KBM-7 (cell line): ENCODE data around the gene REG1B.
A peak's percentile ranks its signal among the peaks of the same experiment; 100 is the strongest.

Experiments used
- DNase-seq: peaks from one replicate; pipeline ENCODE4 v3.0.0-alpha.2; 2015
- in situ Hi-C: fragments of 300-500 bp; cut with MboI; formaldehyde crosslinking; loops from 2 replicates; pipeline ENCODE4 v1.14.3; 2020; ENCODE audit warnings: low sequenced_read_pairs, low pct_unique_long_range_greater_than_20kb, mixed read lengths

REG1B gene

GRCh38 chr2:79087785-79088364 is at the start of gene REG1B:
Gene REG1B, minus strand, starts transcription at chr2:79087993. Its CDS starts 381 bp downstream, at chr2:79087612.
- DNase-seq, result no peak
- in situ Hi-C loops, result no loop called here

DNA sequence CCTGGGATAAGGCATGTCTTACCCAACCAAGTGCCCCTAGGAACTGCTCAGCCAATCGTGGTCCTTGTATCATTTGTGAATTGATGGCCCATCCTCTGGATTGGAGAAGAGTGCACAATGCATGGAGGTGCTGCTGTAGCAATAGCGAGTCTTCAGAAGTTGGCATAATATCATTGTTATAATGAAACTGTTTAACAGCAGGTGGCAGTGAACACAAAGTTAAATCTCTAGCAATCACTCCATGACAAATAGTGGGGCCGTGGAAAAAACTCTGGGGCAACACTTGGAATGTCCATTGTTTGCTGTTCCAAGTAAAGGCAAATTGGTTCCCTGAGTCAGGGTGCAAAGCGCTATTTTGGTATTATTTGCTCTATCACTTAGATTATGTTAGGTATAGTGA is 43.9 kb upstream of the REG1B start:
- in situ Hi-C loops, result no loop called here
- DNase-seq, result no peak

- in situ Hi-C loops, result no loop called here
- no peak for DNase-seq
Measured at GRCh38 chr2:79129804-79130203, 42.0 kb upstream of the REG1B start.

GRCh38 chr2:79129260-79129659 is 41.5 kb upstream of the REG1B start:
- in situ Hi-C loops, result no loop called here
- DNase-seq, result no peak

DNA sequence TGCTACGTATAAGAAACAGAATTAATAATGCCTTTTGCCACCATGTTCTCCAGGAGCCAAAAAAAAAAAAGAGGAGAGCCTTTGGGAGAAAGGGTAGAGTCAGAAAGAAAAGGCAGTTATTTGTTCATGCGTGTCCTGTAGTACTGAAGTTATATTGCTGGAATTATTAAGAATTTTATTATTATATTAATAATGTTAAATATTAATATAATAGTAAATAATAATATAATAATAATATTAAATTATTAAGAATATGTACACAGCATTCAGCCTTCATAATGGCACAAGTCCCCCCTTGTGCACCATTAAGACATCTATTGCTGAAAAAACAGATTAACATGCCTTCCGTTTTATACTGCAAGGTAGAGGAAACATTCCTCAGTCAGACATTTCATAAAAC is 40.6 kb upstream of the REG1B start:
- no peak for DNase-seq
- in situ Hi-C loops, result no loop called here

- in situ Hi-C loops, result no loop called here
- no peak for DNase-seq
Measured at GRCh38 chr2:79125721-79125985, 37.9 kb upstream of the REG1B start.

GRCh38 chr2:79124907-79125720 is 37.3 kb upstream of the REG1B start:
- in situ Hi-C loops, result no loop called here
- DNase-seq, result no peak

DNA sequence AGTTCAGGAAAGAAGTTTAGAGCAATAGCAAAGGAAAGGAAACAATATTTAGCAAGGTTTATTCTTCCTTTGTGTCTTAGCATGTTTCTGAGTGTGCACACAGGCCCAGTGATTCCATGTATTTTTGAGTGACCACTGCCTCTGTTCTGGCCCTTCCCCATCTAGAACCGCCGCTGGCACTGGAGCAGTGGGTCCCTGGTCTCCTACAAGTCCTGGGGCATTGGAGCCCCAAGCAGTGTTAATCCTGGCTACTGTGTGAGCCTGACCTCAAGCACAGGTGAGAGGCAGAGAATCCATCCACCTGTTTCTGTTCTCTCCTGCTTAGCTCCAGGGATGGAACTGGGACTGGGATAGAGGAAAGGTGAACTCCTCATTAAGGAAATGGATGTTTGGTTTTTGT is 34.9 kb upstream of the REG1B start:
- in situ Hi-C loops, result no loop called here
- DNase-seq, result no peak

- DNase-seq, result no peak
- in situ Hi-C loops, result no loop called here
Measured at GRCh38 chr2:79120194-79120713, 32.5 kb upstream of the REG1B start, which contains the start of gene REG1A. Gene REG1A, plus strand, starts transcription at chr2:79120488. Its CDS starts 374 bp downstream, at chr2:79120862.

DNA sequence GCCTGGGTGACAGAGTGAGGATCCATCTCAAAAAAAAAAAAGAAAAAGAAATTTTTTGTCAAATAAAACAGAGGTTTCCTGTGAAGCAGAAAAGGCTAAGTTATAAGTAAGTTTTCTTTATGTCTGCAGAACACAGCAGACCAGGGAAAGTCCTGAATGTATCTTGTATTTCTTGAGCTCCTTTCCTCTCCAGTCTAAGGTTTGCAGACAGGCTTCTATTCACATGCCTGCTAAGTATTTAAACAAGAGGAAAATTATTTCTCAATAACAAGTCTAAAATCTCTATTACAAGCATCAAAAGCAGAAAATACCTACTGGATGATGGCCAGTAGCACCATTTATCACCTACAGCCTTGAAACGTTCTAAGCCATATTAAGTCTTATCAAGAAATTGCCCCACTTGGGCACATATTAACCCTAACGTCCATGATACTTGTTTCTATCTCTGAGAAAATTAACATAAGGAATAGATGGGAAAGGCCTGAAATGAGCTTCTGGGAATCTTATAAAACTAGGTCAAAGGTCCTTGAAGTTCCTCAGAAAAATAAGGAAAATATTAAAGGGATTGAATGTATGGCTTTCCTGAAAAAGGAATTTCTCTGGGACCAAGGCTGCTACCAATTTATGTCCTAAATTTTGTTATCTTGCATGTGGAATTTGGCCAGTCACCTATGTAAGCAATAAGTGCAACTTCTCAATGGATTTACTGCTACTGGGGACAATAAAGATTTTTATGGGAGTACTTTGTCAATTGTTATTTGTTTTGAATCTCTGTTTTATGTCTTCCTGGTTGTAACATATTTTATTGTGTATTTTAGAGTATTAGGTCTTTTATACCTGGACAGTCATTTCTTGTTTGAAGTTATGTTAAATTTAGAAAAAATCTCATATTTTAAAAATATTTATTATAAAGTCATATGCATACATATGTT is 29.5 kb upstream of the REG1B start:
- in situ Hi-C loops, result no loop called here
- DNase-seq, result no peak

- in situ Hi-C loops, result no loop called here
Measured at GRCh38 chr2:79114797-79115494, 27.2 kb upstream of the REG1B start.

GRCh38 chr2:79112269-79112668 is 24.5 kb upstream of the REG1B start:
- no peak for DNase-seq
- in situ Hi-C loops, result no loop called here

More at GRCh38 chr2:79114797-79115494, 27.2 kb upstream of the REG1B start:
- DNase-seq, result no peak

DNA sequence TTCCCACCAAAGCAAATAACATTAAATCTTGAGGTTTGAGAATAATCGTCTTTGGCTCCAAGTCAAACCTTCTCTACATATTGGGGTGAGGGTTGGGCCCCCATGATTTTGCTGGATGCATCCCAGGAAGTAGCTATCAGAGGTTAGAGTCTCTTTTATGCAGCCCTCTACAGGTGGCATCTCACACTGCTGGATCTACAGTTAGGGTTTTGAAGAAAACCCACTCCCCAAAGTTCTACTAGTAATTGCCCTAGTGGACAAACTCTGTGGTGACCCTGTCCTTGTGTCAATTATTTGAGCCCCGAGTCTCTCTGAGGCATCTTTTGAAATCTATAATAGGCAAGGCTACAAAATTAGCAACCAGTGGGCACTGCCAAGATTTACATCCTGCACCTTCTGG is 17.5 kb upstream of the REG1B start:
- DNase-seq, result no peak
- in situ Hi-C loops, result no loop called here

GRCh38 chr2:79103214-79103613 is 15.4 kb upstream of the REG1B start:
- in situ Hi-C loops, result no loop called here
- no peak for DNase-seq

GRCh38 chr2:79101024-79101423 is 13.2 kb upstream of the REG1B start:
- DNase-seq, result no peak
- in situ Hi-C loops, result no loop called here

GRCh38 chr2:79100285-79100684 is 12.5 kb upstream of the REG1B start:
- in situ Hi-C loops, result no loop called here
- DNase-seq, result peak; percentile 1

DNA sequence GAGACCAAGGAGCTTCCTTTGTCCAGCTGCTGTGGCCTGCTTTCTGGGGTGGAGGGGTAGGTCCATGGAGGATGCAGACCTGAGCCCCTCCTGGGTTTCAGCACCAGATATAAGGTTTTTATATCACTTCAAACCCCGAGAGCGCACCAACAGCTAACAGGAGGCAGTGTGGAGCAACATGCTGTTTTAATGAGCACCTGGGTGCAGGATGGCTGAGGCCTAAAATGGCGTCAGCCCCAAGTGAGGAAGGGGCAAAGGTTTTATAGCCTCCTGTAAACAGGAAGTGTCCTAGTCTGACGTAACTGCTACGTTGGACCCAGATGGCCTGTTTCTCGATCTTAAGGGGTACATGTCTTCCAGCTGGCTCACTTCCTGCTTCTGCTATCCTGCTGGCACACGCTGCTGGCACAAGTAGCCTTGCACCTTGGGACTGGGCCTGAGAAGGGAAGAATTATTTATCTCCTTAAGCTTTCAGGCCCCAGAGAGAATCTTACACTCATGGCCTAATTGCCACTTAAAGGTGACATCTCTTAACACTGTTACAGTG is 11.4 kb upstream of the REG1B start:
- no peak for DNase-seq

DNA sequence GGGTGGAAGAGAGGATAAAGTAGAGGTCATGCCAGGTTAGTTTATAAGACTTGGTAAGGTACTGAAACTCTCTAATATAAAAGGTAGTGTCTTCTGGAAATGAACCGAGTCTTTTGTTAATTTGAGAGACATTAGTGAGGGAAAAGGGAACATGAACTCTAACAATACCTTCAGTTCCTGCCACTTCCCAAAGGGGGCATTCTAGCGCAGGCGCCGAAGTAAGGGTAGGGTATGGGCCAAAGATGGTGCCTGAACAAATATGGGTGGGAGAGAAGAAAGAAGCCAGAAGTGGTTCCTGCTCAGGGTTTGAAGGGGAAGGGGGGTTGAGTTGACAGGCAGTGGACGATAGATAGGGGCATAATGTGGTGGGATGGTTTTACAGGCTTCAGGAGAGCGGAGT is 10.1 kb upstream of the REG1B start:
- no peak for DNase-seq
- in situ Hi-C loops, result no loop called here

More for the DNA sequence above, 11.4 kb upstream of the REG1B start:
- in situ Hi-C loops, result no loop called here

- in situ Hi-C loops, result no loop called here
- no peak for DNase-seq
Measured at GRCh38 chr2:79090693-79091092, 2.9 kb upstream of the REG1B start.
